Neuronal stem cell (in vitro differentiated cells): ENCODE measurements around the gene OCA2.
A peak's percentile ranks its signal among the peaks of the same experiment; 100 is the strongest.
"Not testable (repeated sequence)": the region's sequence is repeated elsewhere in the genome, so short reads cannot be mapped to it uniquely, and the experiment has no call there.

Experiments used
- DNase-seq: peaks from one replicate; pipeline ENCODE4 v3.0.0-alpha.2; 2013; ENCODE audit warnings: low spot score
- H2AFZ ChIP-seq: one replicate; pipeline ENCODE4 v1.6.1; 2013; ENCODE audit warnings: mild to moderate bottlenecking, low read length, inconsistent platforms
- H2AK5ac ChIP-seq: 2 replicates; pipeline ENCODE4 v1.6.1; 2013; ENCODE audit warnings: low read depth, mild to moderate bottlenecking, inconsistent platforms, low read length, moderate library complexity, mixed read lengths
- H2BK120ac ChIP-seq: 2 replicates; pipeline ENCODE4 v1.6.1; 2013; ENCODE audit warnings: low read depth, mild to moderate bottlenecking, inconsistent platforms, low read length, moderate library complexity, mixed read lengths
- H2BK12ac ChIP-seq: one replicate; pipeline ENCODE4 v1.6.1; 2013; ENCODE audit warnings: low read length, inconsistent platforms
- H2BK15ac ChIP-seq: 2 replicates; pipeline ENCODE4 v1.6.1; 2013; ENCODE audit warnings: mild to moderate bottlenecking, low read length, inconsistent platforms, mixed read lengths
- H2BK5ac ChIP-seq: one replicate; pipeline ENCODE4 v1.6.1; 2013; ENCODE audit warnings: inconsistent platforms, mild to moderate bottlenecking, low read length, moderate library complexity
- H3K14ac ChIP-seq: one replicate; pipeline ENCODE4 v1.6.1; 2013; ENCODE audit warnings: low read length, inconsistent platforms
- H3K18ac ChIP-seq: 2 replicates; pipeline ENCODE4 v1.6.1; 2013; ENCODE audit warnings: low read length, inconsistent platforms
- H3K23ac ChIP-seq: 2 replicates; pipeline ENCODE4 v1.6.1; 2013; ENCODE audit warnings: low read depth, mild to moderate bottlenecking, mixed read lengths, low read length, inconsistent platforms; ENCODE audit not compliant: poor library complexity
- H3K27ac ChIP-seq: replicated peaks from 3 replicates; pipeline ENCODE4 v1.5.1; 2013; ENCODE audit warnings: low read length, inconsistent platforms
- H3K27me3 ChIP-seq, 3 experiments: 2 replicates each; pipeline ENCODE4 v1.6.1; 2013; ENCODE audit warnings: low read length in 3 of 3, mild to moderate bottlenecking in 2 of 3, inconsistent platforms in 1 of 3, low read depth in 1 of 3, mixed read lengths in 1 of 3, moderate library complexity in 1 of 3; ENCODE audit not compliant: control insufficient read depth in 3 of 3, insufficient read depth in 3 of 3
- H3K36me3 ChIP-seq, 2 donors: replicated peaks in 1 of 2; 2 replicates each; pipeline ENCODE4 v1.6.1; 2013; ENCODE audit warnings: low read length in 2 of 2; ENCODE audit not compliant: control insufficient read depth in 2 of 2, insufficient read depth in 2 of 2
- H3K4ac ChIP-seq: 2 replicates; pipeline ENCODE4 v1.6.1; 2013; ENCODE audit warnings: inconsistent platforms, mild to moderate bottlenecking, low read length, moderate library complexity
- H3K4me1 ChIP-seq, 2 donors: 1 replicate in 1 of 2; 2 replicates in 1 of 2; pipeline ENCODE4 v1.6.1; 2013; ENCODE audit warnings: low read length in 2 of 2, low read depth in 1 of 2; ENCODE audit not compliant: control insufficient read depth in 2 of 2, insufficient read depth in 1 of 2
- H3K4me2 ChIP-seq: one replicate; pipeline ENCODE4 v1.6.1; 2013; ENCODE audit warnings: mild to moderate bottlenecking, low read length, inconsistent platforms; ENCODE audit not compliant: insufficient read depth, poor library complexity, severe bottlenecking
- H3K4me3 ChIP-seq, 2 donors: 2 replicates each; pipeline ENCODE4 v1.5.1; 2013; ENCODE audit warnings: low read length in 2 of 2, mild to moderate bottlenecking in 2 of 2, inconsistent platforms in 1 of 2, moderate library complexity in 1 of 2
- H3K79me1 ChIP-seq: one replicate; pipeline ENCODE4 v1.6.1; 2013; ENCODE audit warnings: low read depth, mild to moderate bottlenecking, inconsistent platforms, low read length, moderate library complexity
- H3K9ac ChIP-seq: one replicate; pipeline ENCODE4 v1.6.1; 2013; ENCODE audit warnings: mild to moderate bottlenecking, low read depth, low read length, inconsistent platforms; ENCODE audit not compliant: poor library complexity
- H3K9me3 ChIP-seq, 2 donors: replicated peaks in 1 of 2; 2 replicates each; pipeline versions ENCODE3 to v1.6.1; 2013; ENCODE audit warnings: low read length in 2 of 2, mild to moderate bottlenecking in 2 of 2, inconsistent platforms in 1 of 2, low read depth in 1 of 2, mixed read lengths in 1 of 2, moderate library complexity in 1 of 2; ENCODE audit not compliant: control insufficient read depth in 2 of 2, insufficient read depth in 1 of 2
- H4K8ac ChIP-seq: one replicate; pipeline ENCODE4 v1.6.1; 2013; ENCODE audit warnings: low read depth, mild to moderate bottlenecking, inconsistent platforms, low read length, moderate library complexity
- H4K91ac ChIP-seq: one replicate; pipeline ENCODE4 v1.6.1; 2013; ENCODE audit warnings: low read length, low read depth, mild to moderate bottlenecking, inconsistent platforms; ENCODE audit not compliant: poor library complexity
- WGBS, 2 donors: extraction: QIAGEN DNeasy Blood & Tissue Kit; methylation state at CpG; one replicate each; pipeline ENCODE4 v1.1.7; 2013; ENCODE audit warnings: missing lambda C conversion rate in 2 of 2, mixed read lengths in 1 of 2; ENCODE audit not compliant: insufficient read length in 2 of 2, insufficient replicate concordance in 1 of 2; ENCODE audit errors: extremely low coverage in 2 of 2; 5-methylcytosine and 5-hydroxymethylcytosine counted together

OCA2 gene

DNA sequence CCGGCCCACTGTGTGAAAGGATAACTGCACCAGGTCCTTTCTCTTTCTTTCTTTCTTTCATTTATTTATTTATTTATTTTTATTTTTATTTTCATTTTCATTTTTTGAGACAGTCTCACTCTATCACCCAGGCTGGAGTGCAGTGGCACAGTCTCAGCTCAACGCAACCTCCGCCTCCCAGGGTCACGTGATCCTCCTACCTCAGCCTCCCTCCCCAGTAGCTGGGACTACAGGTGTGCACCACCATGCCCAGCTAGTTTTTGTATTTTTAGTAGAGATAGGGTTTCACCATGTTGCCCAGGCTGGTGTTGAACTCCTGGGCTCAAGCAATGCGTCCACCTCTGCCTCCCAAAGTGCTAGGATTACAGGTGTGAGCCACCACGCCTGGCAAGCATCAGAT lies 146.5 kb downstream of the OCA2 start:
- not testable (repeated sequence) for H2AK5ac ChIP-seq, H3K9ac ChIP-seq, H3K27me3 ChIP-seq, H2BK120ac ChIP-seq, H3K4me1 ChIP-seq, H3K27ac ChIP-seq, H3K4me2 ChIP-seq, H3K14ac ChIP-seq, H2BK15ac ChIP-seq, H2BK12ac ChIP-seq, H3K36me3 ChIP-seq, DNase-seq, H3K23ac ChIP-seq, H2AFZ ChIP-seq, H3K18ac ChIP-seq, H3K4ac ChIP-seq, H3K4me3 ChIP-seq, H4K91ac ChIP-seq, H3K9me3 ChIP-seq, H4K8ac ChIP-seq, H3K79me1 ChIP-seq
- H2BK5ac ChIP-seq: peak overlapping the region; percentile 10
- WGBS, 2 donors: no CpG with 5 or more reads among the region's 6 CpGs

DNA sequence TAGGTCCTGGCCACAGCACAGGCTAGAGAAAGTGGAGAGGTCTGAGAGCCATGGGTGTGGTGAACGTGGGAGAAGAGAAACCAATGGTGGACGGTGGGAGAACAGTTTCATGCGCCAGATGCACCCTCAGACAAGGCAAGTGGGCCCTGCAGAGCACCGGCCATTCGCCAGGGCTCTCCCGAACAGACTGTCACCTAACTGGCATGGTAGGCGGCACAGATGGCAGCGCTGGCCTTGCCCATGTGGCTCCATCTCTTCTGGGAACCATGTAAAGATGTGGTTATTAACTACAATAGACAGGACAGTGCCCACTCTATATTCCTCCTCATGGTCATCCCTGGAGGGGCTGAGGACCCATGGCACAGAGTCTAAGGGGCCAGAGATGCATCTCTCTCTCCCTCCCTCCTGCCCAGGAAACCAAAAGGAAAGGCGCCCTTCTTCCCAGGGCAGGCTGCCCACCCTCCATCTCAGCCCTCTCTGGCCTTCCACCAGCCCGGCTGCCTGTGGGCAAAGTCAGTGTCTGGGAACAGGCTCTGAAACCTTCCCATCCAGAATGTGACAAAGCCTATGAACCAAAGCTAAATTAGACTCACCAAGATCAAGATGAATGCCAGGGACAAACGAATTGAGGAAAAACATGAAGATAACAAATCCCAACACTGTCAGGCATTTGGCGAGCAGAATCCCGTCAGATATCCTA lies 147.8 kb downstream of the OCA2 start:
- no peak overlapping the region for H3K4ac ChIP-seq
- no peak overlapping the region for H4K8ac ChIP-seq
- H3K4me3 ChIP-seq: no peak overlapping the region
- no peak overlapping the region for H2AFZ ChIP-seq
- H3K4me2 ChIP-seq: no peak overlapping the region
- no peak overlapping the region for H2BK12ac ChIP-seq
- peaks cover 0 to 4% of the 10 kb centered on the region in 2 donors for H3K4me1 ChIP-seq
- H3K9me3 ChIP-seq: no peaks in the 10 kb centered on the region
- no peak overlapping the region for H3K23ac ChIP-seq
- no CpG with 5 or more reads among the region's 13 CpGs for WGBS, 2 donors
- no peak overlapping the region for H3K27ac ChIP-seq
- no peaks in the 10 kb centered on the region for H3K79me1 ChIP-seq
- no peaks in the 10 kb centered on the region for H3K36me3 ChIP-seq
- H3K27me3 ChIP-seq: no peaks in the 10 kb centered on the region
- no peak for DNase-seq
- no peak overlapping the region for H2BK5ac ChIP-seq
- H4K91ac ChIP-seq: no peak overlapping the region
- H3K18ac ChIP-seq: peak overlapping the region; percentile 17
- no peak overlapping the region for H3K9ac ChIP-seq
- no peak overlapping the region for H2BK120ac ChIP-seq
- no peak overlapping the region for H2BK15ac ChIP-seq
- no peak overlapping the region for H2AK5ac ChIP-seq
- no peak overlapping the region for H3K14ac ChIP-seq

DNA sequence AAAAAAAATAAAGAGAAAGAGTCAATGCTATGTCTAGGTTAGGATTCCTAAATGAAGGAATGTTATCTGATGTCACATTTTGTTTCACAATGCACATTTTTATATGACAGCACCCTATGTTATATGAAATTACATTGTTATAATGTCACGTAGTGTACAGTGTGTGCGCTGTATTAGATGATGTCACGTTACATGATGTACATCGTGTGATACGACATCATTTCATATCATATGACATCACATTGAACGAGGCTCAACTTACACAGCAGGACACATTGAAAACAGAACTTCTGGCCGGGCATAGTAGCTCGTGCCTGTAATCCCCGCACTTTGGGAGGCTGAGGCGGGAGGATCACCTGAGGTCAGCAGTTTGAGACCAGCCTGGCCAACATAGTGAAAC lies 150.0 kb downstream of the OCA2 start:
- H3K4me1 ChIP-seq: no peaks in the 10 kb centered on the region
- H2AK5ac ChIP-seq: no peak overlapping the region
- no peak overlapping the region for H2BK15ac ChIP-seq
- no CpG with 5 or more reads among the region's 10 CpGs for WGBS, 2 donors
- H3K9ac ChIP-seq: no peak overlapping the region
- H3K79me1 ChIP-seq: no peaks in the 10 kb centered on the region
- H3K23ac ChIP-seq: no peak overlapping the region
- H3K27ac ChIP-seq: no peak overlapping the region
- H3K4me2 ChIP-seq: no peak overlapping the region
- no peak overlapping the region for H3K4ac ChIP-seq
- no peak overlapping the region for H3K4me3 ChIP-seq
- no peak overlapping the region for H3K18ac ChIP-seq
- no peaks in the 10 kb centered on the region for H3K9me3 ChIP-seq
- H2BK120ac ChIP-seq: no peak overlapping the region
- H3K36me3 ChIP-seq: no peaks in the 10 kb centered on the region
- no peak overlapping the region for H2AFZ ChIP-seq
- H2BK12ac ChIP-seq: no peak overlapping the region
- H3K27me3 ChIP-seq: no peaks in the 10 kb centered on the region
- no peak for DNase-seq
- H4K91ac ChIP-seq: no peak overlapping the region
- H2BK5ac ChIP-seq: no peak overlapping the region
- H4K8ac ChIP-seq: no peak overlapping the region
- no peak overlapping the region for H3K14ac ChIP-seq

DNA sequence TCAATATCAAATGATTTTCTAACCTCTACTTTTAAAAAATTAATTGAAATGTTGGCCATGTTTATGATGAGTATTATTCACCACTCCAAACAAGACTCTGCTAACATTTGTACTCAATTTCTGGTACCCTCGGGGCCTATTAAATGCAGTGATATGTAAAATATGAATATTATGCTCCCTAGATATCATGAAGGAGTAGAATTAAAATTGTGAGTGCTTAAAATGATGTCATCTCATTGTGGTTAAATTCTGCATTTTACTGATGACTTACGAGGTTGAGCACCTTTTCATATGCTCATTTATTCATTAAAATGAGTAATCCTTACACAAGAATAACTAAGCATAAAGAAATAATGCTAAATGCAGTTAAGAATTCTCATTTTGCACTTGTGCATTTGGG lies 159.9 kb downstream of the OCA2 start:
- Histone ChIP-seq H2BK5ac (no peak overlapping the region), H3K23ac (no peak overlapping the region), H3K4ac (no peak overlapping the region), H3K4me2 (no peak overlapping the region), H3K4me3 (no peak overlapping the region), H3K79me1 (no peaks in the 10 kb centered on the region), H2AK5ac (no peak overlapping the region), H3K14ac (no peak overlapping the region), H3K9ac (no peak overlapping the region), H3K4me1 (peaks cover 0 to 4% of the 10 kb centered on the region in 2 donors), H4K91ac (no peak overlapping the region), H3K18ac (no peak overlapping the region), H2BK120ac (no peak overlapping the region), H2BK12ac (no peak overlapping the region), H3K36me3 (no peaks in the 10 kb centered on the region), H3K27me3 (no peaks in the 10 kb centered on the region), H3K9me3 (peaks cover 0 to 3% of the 10 kb centered on the region in 2 donors), H2BK15ac (no peak overlapping the region), H4K8ac (no peak overlapping the region), H2AFZ (no peak overlapping the region), H3K27ac (no peak overlapping the region)
- no CpG with 5 or more reads among the region's 2 CpGs for WGBS, 2 donors
- DNase-seq: no peak
